Dermis blood vessel endothelial cell (primary cell): ENCODE measurements around the gene NF2. TPM values are rescaled to one million over a fixed set of nuclear protein-coding genes. Genes with fewer than 3 reads are reported as not detected.

Source experiments
- DNase-seq: peaks from one replicate; pipeline ENCODE4 v3.0.0; 2010
- total RNA-seq: library from RNA; depleted of rRNA; stranded (reverse); fragments of >200 nt; gene quantifications from 2 replicates; pipeline ENCODE4 v1.2.3, GENCODE V29; 2014

Gene NF2
- total RNA-seq, 1 donor from 2014 or later: 66.4 TPM

DNA sequence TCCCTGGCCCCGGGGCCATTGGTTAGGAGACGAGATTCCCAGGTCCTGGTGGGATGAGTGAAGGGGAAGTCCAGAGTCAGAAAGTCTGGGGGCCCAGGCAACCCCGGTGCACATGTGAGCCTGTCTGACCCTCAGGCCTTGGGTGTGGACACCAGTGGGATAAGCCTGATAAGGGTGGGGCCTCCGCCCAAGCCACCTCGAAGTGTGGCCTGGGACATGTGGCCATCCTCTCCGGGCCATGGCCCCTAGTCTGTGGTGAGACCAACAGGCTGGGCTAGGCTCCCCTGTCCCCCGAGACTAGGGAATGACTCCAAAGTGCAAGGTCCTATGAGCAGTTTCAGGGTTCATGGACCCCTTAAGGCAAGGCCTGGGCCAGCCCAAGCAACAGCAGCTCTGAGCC is 122.7 kb downstream of the NF2 start:
- no peak for DNase-seq

DNA sequence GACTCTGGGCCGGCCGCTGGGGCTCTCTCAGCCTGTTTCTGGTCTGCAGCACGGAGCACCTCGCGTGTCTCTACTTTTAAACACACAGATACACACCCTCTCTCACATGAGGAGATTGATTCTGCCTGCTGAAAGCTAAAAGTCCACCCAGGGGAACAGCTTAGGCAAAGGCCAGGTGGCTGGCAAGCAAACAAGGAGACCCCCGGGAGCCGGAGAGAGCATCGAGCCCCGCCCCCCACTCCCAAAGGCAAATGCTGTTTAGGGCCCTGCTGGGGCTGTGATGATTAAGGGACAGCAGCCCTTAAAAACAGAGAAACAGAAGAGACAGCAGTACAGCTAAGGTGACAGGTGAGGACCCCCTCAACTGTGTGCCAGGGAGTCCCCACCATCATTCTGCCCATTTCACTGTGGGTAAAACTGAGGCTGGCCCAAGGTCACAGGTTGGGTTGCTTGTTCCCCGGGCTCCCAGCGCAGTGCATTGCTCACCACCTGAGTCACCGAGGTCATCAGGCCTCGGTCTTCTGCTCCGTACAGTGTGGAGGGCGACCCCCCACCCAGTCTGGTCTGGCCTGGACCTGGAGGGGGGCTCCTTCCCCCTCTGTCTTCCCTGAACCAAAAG is 123.2 kb downstream of the NF2 start:
- no peak for DNase-seq

DNA sequence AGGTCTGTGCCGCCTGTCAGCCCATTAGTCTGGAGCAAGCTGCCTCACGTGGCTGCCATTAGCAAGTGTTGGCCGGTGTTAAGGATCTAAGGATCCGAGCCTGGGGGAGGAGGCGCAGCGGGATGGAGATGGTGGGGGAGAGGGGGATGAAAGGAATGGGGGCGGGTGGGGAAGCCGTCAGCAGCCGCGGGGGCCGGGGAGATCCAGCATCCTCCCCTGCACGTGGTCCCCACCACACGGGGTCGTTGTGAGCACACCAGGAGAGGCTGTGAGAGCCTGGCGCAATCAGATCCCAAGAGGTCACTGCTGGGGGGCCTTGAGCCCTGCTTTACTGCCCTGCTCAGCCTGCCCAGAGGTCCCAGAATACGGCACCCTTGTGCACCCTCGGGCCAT is 123.7 kb downstream of the NF2 start:
- peak; percentile 59 for DNase-seq

DNA sequence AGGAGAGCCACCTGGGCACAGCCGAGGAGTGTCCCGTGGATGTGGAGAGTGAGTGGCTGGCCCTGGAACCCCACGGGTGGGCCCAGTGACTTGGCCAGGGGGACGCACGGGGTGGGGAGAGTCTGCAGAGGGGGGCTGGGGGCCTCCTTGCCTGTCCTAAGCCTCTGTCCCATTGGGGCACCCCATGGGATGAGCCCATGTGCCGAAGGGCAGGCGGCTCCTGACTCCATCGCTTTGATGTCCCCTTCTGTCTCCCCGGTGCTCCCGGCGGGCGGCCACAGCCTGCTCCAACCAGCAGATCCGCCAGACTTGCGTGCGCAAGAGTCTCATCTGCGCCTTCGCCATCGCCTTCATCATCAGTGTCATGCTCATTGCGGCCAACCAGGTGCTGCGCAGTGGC is 125.7 kb downstream of the NF2 start:
- DNase-seq: no peak

DNA sequence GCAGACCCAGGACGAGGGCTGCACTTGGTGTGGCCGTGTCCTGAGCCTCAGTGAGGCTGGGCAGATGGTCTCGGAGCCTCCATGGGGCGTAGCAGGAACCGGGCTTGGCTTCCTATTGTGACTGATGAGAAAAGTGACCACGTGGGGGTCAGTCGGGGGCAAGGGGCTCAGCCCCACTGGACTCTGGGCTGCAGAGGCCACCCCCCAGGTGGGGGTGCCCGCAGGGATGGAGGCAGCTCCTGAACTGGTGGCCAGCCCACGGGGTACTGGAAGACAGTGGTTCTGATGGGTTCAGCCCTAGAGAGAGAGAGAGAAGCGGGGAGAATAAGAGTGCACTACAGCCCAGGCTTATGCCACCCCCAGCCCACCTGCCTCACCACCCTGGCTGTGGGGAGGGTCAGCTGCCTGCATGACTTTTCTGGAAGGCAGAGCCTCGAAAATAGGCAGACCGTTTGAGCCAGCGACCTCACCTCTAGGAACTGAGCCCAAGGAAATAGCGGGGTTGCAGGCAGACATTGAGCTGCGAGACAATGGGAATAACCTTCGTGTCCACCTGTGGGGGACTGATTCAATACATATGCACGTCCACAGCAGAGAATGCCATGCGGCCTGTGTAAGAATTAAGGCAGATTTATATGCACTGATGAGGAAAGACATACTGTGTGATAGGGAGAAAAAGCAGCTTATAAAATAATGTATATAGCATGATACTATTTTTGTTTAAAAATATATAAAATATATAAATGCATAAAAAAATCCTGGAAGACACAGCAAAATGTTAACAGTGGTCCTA is 127.8 kb downstream of the NF2 start:
- no peak for DNase-seq

DNA sequence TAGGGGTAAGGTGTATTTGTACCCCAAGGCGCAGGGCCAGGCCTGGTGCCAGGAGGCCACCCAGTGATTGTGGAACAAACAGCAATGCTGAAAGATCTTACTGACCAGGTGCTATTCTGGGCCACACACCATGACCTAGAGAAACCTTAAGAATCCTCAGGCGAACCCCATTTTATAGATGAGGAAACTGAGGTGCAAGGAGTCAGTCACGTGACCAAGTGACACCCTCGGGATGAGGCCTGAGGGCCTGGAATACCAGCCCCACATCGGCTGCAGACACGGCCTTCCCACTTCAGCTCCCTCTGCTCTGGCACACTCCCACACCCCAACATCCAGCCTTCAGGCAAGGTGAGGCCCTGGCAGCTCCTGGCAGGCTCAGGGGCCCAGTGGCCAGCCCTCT is 129.4 kb downstream of the NF2 start:
- no peak for DNase-seq

DNA sequence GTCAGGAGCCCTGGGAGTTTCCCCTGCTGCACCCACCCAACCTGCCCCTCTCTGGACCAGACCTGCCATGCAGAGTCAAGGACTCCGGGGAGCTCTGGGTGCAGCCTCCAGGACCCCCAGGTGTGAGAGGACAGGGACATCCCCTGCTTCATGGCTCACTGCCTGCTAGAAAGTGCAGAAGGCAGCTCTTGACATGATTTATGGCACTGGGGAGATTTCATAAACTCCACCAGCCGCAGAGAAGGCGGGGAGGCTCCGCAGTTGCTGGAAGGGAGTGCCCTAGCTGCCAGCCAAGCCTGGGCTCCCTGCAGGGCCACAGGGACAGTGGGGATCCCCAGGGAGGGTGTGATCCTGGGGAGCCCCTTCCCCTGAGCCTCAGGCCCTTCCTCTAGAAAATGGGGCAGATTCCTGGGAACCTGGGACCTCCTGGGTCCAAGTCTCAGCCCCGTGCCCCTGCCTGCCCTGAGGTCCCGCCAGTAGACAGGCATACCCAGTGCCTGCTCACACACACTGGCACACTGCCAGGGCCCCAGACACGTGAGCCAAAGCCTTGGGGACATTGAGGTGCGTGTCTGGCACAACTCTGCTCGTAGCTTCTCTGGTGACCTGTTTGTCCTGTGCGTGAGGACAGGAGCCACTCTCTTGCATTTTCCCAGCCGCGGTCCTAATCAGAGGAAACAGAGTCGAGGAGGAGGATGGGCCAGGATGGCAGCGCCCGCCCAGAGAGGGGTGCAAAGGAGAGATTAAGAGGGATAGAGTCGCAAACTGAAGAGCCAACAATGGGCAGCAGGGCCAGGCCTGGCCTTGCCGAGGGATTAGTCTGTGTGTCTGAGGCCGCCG is 130.1 kb downstream of the NF2 start:
- DNase-seq: no peak

DNA sequence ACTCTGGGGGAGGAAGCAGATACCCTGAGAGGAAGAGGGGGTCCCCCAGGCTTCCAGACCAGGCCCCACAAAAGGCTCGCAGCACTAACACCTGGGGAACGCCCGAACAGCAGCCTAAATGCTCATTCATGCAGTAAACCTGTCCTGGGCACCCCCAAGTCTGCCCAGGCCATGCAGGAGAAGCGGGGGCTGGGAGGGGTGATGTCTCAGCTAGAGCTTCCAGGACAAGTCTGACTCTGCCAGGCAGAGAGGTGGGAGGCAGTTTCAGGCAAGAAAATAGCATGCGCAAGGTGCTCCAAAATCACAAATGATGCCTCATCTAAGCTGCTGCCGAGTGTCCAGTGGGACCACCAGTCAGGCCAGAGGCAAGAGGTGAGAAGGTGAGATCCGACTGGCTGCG is 131.0 kb downstream of the NF2 start:
- no peak for DNase-seq

DNA sequence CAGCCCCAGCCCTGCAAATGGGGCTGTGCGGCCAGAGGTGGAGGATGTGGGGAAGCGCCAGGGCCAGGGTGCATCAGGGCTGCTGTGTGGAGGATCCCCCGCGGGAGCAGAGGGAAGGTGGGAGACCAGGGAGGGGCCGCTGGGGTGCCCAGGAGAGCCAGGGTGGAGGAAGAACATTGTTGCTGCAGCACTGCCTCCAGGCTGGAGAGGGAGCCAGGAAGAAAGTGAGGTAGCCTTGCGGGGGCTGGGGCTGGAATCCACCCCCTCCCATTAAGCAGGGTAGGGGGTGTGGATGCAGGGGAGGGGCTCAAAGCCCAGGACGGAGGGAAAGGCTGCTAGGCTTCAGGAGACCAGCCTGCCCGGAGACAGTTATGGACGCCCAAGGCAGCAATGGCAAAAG is 131.4 kb downstream of the NF2 start:
- DNase-seq: no peak

DNA sequence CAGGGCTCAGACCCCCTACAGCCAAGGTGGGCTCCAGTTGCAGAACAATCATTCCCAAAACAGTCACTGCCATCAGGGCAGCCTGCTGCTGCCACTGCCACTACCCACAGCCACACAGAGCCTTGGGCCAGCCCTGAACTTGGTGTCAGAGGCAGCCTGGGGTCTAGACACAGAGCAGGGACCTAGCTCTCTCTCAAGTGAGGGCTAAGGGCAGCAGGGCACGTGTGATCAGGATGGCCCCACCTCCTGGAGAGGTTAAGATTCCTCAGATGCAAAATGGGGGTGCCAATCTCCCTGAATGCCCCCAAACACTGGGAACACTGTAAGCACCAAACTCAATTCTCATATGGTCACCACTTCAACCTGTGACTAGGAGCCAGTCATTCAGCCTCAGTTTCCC is 132.0 kb downstream of the NF2 start:
- no peak for DNase-seq

DNA sequence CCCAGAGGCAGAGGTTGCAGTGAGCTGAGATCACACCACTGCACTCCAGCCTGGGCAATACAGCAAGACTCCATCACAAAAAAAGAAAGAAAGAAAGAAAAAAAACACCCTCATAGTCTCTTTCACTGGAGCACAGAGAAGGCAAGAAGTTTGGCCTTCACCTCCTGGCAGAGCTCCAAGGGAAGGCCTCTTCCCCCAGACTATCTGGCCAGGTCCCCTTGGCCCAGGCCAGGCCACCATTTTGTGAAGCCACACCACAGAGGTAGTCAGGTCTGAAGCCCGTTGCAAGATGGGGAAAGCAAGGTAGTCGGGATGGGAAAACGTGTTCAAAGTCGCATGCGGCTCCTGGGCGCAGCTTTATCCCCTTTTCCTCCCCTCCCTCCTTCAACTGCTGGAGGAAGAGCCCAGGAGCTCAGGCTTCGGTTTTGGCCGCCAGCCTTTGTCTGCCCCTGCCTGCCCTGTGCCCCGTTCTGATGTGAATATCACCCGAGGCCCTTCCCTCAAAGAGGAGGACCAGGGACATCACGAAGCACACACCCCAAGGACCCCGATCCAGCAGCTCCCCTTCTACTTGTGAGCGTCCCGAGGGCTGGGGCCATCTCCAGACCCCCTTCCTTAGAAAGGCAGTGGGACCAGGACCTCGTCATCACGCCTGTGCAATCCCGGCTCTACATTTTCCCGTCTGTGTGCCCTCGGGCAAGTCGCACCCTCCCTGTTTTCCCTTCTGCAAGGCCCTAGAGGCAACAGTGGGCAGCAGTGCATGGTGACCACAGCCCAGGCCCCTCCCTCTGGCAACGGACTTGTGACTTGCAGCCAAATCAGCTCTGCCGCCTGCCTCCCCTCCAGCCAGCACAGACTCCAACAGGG is 134.1 kb downstream of the NF2 start:
- DNase-seq: no peak

DNA sequence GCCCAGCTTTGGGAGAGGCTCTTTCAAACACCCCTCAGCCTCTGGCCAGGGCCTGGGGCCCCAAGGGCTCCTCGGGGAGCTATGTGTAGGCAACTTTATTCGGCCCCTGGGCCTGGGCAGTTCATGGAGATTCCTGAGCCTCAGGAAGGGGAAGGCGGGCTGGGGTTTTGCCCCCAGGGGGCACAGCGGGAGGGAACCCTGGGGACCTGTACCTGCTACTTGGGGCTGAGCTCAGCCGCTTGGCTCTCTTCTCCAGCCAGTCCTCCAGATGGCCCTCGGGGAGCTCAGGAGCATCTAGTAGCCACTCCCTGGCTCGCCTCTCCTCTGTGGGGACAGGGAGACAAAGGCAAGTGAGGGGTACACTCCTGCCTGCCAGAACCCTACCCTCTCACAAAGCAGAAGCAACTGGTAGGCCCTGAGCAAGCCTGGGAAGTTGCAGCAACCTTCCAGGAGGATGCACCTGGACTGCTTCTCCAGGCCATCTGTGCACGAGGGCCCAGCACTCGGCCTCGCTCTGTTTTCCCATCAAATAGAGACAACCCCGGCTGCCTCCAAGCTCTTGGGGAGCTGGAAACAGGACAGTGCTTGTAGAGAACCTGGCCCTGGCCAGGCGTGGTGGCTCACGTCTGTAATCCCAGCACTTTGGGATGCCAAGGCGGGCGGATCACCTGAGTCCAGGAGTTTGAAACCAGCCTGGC is 134.8 kb downstream of the NF2 start:
- no peak for DNase-seq

DNA sequence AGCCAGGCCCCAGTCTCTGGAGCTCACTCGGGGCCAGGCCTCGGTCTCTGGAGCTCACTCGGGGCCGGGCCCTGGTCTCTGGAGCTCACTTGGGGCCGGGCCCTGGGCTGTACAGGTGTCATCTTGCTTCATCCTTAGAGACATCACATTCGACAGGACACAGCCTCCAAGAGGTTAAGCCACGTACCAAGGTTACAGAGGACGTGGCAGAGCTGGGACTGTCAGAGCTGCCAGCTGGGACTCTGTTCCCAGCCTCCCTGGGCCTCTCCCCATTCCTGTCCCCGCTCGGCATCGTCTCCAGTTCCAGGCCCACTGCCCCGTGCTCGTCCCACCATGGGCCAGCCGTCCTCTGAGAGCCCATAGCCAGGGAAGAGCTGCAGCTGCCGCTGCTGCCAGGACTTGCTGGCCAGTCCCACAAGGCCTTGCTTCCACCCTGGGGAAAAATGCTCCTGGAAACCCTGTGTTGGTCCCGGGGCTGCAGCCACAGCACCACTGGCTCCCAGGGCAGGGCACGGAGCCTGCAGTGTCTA is 136.0 kb downstream of the NF2 start:
- DNase-seq: no peak

DNA sequence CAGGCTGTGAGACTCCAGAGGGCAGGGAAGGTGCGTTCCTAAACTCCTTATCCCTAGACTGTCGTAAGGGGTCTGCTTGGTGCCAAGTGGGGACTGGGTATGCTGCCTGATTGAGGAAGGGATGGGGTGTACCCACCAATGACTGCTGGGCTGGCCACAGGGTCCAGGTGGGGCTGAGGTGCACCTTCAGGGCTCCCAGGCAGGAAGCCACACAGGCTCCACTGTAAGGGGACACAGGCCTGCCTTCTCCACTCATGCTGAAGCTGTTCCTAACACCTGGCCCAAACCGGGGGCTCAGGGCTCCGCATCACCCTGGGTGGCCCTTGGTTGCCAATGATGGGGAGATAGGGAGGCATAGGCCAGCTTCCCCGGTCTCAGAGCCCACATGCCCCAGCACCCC is 136.8 kb downstream of the NF2 start:
- DNase-seq: no peak

DNA sequence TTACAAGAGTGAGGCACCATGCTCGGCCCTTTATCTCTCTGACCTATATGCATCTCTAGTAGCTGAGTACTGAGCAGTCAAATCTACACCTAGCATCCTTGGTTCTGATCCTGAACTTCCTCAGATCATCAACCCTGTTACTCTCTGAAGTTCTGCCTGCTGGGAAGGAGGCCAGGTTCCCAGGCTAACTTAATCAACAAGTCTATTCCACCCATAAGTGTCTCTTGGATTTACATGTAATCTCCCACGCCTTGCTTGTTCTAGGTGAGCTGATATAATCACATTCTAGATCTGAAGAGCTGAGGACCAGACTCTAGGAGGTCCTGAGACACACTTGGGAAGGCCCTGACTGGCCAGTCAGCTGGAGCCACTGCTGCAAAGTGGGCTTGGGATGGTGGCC is 138.5 kb downstream of the NF2 start:
- no peak for DNase-seq

DNA sequence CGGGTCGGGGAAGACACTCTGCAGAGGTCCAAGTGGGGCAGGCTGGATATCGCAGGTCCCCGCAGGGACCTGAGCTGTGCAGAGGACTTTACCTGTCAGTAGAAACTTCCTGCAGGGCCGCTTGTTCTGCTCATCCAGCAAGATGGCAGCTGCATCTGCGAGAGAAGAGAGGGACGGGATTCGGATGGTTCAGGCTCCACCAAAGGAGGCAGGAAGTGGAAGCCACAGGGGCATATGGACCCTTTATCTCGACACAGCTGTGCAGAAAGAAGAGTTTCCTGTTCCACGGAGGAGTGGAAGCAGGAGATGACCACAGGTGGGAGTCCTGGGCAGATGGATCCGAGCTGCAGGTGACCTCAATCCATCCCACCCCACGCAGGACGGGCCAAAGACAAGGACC is 138.9 kb downstream of the NF2 start:
- DNase-seq: no peak

DNA sequence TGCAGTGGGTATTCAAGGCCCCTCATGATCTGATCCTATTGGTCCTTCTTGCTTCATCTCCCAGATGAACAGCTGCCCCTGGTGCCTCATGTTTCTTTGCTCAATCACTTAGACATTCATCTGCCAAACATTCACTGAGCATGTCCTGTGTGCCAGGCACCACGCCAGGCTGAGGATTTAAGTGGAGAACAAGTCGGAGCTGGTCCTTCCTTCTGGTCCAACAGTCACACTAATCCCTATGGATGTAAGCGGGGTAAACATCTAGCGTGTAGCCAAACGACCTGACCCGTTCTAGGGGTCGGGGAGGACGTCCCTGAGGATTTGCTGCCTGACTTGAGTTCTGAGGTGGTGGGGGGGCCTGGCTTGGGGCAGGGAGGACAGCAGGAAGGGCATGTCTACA is 141.5 kb downstream of the NF2 start:
- no peak for DNase-seq

DNA sequence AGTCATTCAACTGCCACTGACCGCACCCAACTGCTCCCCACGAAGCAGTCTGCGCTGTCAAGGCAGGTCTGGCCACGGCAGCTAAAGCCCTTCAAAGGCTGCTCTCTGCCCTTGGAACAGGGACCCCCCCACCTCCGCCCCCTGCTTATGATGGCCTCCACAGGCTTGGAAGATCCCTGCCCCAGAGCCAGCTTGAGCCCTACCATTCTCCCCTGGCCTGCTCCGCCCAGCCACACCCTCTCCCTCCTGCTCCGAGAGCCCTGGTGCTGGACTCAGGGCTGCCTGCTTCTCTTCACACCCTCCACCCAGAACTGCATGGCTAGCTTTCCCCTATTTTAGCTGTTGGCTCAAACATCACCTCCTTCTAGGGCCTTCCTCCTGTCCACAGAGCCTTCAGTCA is 144.4 kb downstream of the NF2 start:
- DNase-seq: no peak
